ENCODE results near the gene MYO1D. TPM values are rescaled to one million over a fixed set of nuclear protein-coding genes. Genes with fewer than 3 reads are reported as not detected.
"Not testable (repeated sequence)": the region's sequence is repeated elsewhere in the genome, so short reads cannot be mapped to it uniquely, and the experiment has no call there.

MYO1D gene
- total RNA-seq, 1 experiment from 2014 or later: 1.3 TPM

- in situ Hi-C loops (cut with HindIII; ENCODE audit: low pct_unique_long_range_greater_than_20kb, low sequenced_read_pairs): no loop called here
- no peak for TF ChIP-seq TCF7L2 (IDR thresholded peaks at IDR 0.05; ENCODE audit: low read depth, low read length)
- TF ChIP-seq SIN3A (IDR thresholded peaks at IDR 0.05; ENCODE audit: borderline replicate concordance, insufficient read depth, low read depth, low read length): no peak
- no peaks in the 10 kb centered on the region; the same call in 1 of the 2 replicates for H3K9me3 ChIP-seq (ENCODE audit: control insufficient read depth, insufficient read depth, low read depth, low read length)
- CTCF ChIA-PET: no interaction called here
- H3K36me3 ChIP-seq (ENCODE audit: control insufficient read depth, insufficient read depth, low read length): no peaks in the 10 kb centered on the region
- no TSS peak for BruUV-seq (replicated peaks)
- 0 out of 2 replicates have a peak, but pooled peaks cover 2% of the 10 kb centered on the region for H3K27me3 ChIP-seq (ENCODE audit: control insufficient read depth, insufficient read depth, low read length)
- no peak overlapping the region for H3K4me3 ChIP-seq (ENCODE audit: low read depth in 2 of 2, low read length in 2 of 2)
- no peak for ATAC-seq
- H3K27ac ChIP-seq (ENCODE audit: low read length): no peak overlapping the region
- DNase-seq (ENCODE audit: low read depth, low spot score): no peak
- POLR2A ChIA-PET: no interaction called here
- intact Hi-C loops (cut with micrococcal nuclease; ENCODE audit: unreplicated experiment): no loop called here
- no peaks in the 10 kb centered on the region for H3K4me1 ChIP-seq (ENCODE audit: control insufficient read depth, insufficient read depth, low read length)
These were observed 154.2 kb downstream of the MYO1D start for GRCh38 chr17:32722733-32723132.

DNA sequence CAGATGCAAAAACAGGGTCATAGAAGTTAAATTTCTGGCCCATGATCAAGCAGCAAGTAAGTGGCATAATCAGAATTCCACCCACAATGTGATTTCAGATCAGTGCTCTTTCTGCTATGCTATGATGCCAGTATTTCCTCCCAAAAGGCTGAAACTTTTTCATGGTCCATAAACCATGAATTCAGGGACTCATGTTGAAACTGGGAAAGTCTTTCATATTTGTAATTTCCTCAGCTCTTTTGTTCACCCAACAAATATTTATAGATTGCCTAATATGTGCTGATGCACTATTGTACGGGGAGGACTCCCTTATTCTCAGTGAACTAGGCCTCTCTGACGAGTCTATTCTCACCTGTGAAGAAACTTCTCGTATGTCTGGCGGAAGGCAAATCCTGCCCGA lies 156.3 kb downstream of the MYO1D start:
- DNase-seq (ENCODE audit: low read depth, low spot score) (no peak), ATAC-seq (no peak)
- H3K4me3 ChIP-seq (ENCODE audit: low read depth in 2 of 2, low read length in 2 of 2): no peak overlapping the region
- no peaks in the 10 kb centered on the region for H3K4me1 ChIP-seq (ENCODE audit: control insufficient read depth, insufficient read depth, low read length)
- intact Hi-C loops (cut with micrococcal nuclease; ENCODE audit: unreplicated experiment) (no loop called here), in situ Hi-C loops (cut with HindIII; ENCODE audit: low pct_unique_long_range_greater_than_20kb, low sequenced_read_pairs) (no loop called here)
- ChIA-PET POLR2A (no interaction called here), CTCF (no interaction called here)
- H3K27me3 ChIP-seq (ENCODE audit: control insufficient read depth, insufficient read depth, low read length): 0 out of 2 replicates have a peak, but pooled peaks cover 2% of the 10 kb centered on the region
- H3K9me3 ChIP-seq (ENCODE audit: control insufficient read depth, insufficient read depth, low read depth, low read length): no peaks in the 10 kb centered on the region; the same call in 1 of the 2 replicates
- no peak for TF ChIP-seq REST (IDR thresholded peaks at IDR 0.05; ENCODE audit: insufficient read depth in 1 of 2, low read depth in 2 of 2, low read length in 1 of 2)
- TF ChIP-seq SIN3A (IDR thresholded peaks at IDR 0.05; ENCODE audit: borderline replicate concordance, insufficient read depth, low read depth, low read length): no peak
- TF ChIP-seq TCF7L2 (IDR thresholded peaks at IDR 0.05; ENCODE audit: low read depth, low read length): no peak
- TF ChIP-seq, protein P1, sequence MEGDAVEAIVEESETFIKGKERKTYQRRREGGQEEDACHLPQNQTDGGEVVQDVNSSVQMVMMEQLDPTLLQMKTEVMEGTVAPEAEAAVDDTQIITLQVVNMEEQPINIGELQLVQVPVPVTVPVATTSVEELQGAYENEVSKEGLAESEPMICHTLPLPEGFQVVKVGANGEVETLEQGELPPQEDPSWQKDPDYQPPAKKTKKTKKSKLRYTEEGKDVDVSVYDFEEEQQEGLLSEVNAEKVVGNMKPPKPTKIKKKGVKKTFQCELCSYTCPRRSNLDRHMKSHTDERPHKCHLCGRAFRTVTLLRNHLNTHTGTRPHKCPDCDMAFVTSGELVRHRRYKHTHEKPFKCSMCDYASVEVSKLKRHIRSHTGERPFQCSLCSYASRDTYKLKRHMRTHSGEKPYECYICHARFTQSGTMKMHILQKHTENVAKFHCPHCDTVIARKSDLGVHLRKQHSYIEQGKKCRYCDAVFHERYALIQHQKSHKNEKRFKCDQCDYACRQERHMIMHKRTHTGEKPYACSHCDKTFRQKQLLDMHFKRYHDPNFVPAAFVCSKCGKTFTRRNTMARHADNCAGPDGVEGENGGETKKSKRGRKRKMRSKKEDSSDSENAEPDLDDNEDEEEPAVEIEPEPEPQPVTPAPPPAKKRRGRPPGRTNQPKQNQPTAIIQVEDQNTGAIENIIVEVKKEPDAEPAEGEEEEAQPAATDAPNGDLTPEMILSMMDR (IDR thresholded peaks at IDR 0.05): no peak
- no peak for TF ChIP-seq POLR2AphosphoS5 (IDR thresholded peaks at IDR 0.05; ENCODE audit: low read depth, low read length)
- no peaks in the 10 kb centered on the region for H3K36me3 ChIP-seq (ENCODE audit: control insufficient read depth, insufficient read depth, low read length)
- no TSS peak for BruUV-seq (replicated peaks)
- no peak overlapping the region for H3K27ac ChIP-seq (ENCODE audit: low read length)

DNA sequence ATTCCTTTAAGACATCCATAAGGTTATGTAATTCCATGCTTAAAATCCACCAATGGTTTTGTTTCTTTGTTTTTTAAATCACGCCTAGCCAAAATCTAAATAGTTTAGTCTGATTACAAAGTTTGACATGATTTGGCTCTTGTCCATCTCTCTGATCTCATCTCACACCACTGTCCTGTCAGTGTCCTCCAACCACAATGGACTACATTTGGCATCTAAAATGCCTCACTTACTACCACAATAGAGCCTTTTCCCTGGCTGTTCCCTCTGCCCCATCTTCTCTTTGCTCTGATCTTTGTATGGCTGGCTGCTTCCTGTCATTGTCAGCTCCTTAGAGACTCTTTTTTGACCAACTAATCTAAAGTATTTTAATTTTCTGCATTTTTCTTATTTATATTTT lies 157.2 kb downstream of the MYO1D start:
- TF ChIP-seq POLR2AphosphoS5 (IDR thresholded peaks at IDR 0.05; ENCODE audit: low read depth, low read length) (no peak), TCF7L2 (IDR thresholded peaks at IDR 0.05; ENCODE audit: low read depth, low read length) (no peak), SIN3A (IDR thresholded peaks at IDR 0.05; ENCODE audit: borderline replicate concordance, insufficient read depth, low read depth, low read length) (no peak)
- no TSS peak for BruUV-seq (replicated peaks)
- Histone ChIP-seq H3K4me3 (ENCODE audit: low read depth in 2 of 2, low read length in 2 of 2) (no peak overlapping the region), H3K4me1 (ENCODE audit: control insufficient read depth, insufficient read depth, low read length) (no peaks in the 10 kb centered on the region), H3K36me3 (ENCODE audit: control insufficient read depth, insufficient read depth, low read length) (no peaks in the 10 kb centered on the region), H3K9me3 (ENCODE audit: control insufficient read depth, insufficient read depth, low read depth, low read length) (no peaks in the 10 kb centered on the region), H3K27ac (ENCODE audit: low read length) (no peak overlapping the region), H3K27me3 (ENCODE audit: control insufficient read depth, insufficient read depth, low read length) (0 out of 2 replicates have a peak, but pooled peaks cover 2% of the 10 kb centered on the region)
- CTCF ChIA-PET: no interaction called here
- POLR2A ChIA-PET: no interaction called here
- in situ Hi-C loops (cut with HindIII; ENCODE audit: low pct_unique_long_range_greater_than_20kb, low sequenced_read_pairs): no loop called here
- ATAC-seq: no peak
- no peak for DNase-seq (ENCODE audit: low read depth, low spot score)
- intact Hi-C loops (cut with micrococcal nuclease; ENCODE audit: unreplicated experiment): no loop called here

- H3K27me3 ChIP-seq (ENCODE audit: control insufficient read depth, insufficient read depth, low read length); DNase-seq (ENCODE audit: low read depth, low spot score); in situ Hi-C loops (cut with HindIII; ENCODE audit: low pct_unique_long_range_greater_than_20kb, low sequenced_read_pairs); intact Hi-C loops (cut with micrococcal nuclease; ENCODE audit: unreplicated experiment); H3K4me3 ChIP-seq (ENCODE audit: low read depth in 2 of 2, low read length in 2 of 2); H3K9me3 ChIP-seq (ENCODE audit: control insufficient read depth, insufficient read depth, low read depth, low read length); BruUV-seq (replicated peaks); H3K4me1 ChIP-seq (ENCODE audit: control insufficient read depth, insufficient read depth, low read length); H3K27ac ChIP-seq (ENCODE audit: low read length); H3K36me3 ChIP-seq (ENCODE audit: control insufficient read depth, insufficient read depth, low read length); CTCF ChIA-PET; ATAC-seq: not testable (repeated sequence)
- POLR2A ChIA-PET: interaction anchor here (0.6 to 0.7 kb wide), 2 partner anchors 31 to 73 kb away, joined by 4 to 5 read pairs; no protein-coding TSS in a partner anchor
These were observed 162.0 kb downstream of the MYO1D start for GRCh38 chr17:32714922-32715321.

- DNase-seq (ENCODE audit: low read depth, low spot score); BruUV-seq (replicated peaks); H3K27me3 ChIP-seq (ENCODE audit: control insufficient read depth, insufficient read depth, low read length); H3K4me1 ChIP-seq (ENCODE audit: control insufficient read depth, insufficient read depth, low read length); H3K4me3 ChIP-seq (ENCODE audit: low read depth in 2 of 2, low read length in 2 of 2); ATAC-seq; POLR2A ChIA-PET; H3K36me3 ChIP-seq (ENCODE audit: control insufficient read depth, insufficient read depth, low read length); intact Hi-C loops (cut with micrococcal nuclease; ENCODE audit: unreplicated experiment); CTCF ChIA-PET; H3K9me3 ChIP-seq (ENCODE audit: control insufficient read depth, insufficient read depth, low read depth, low read length); in situ Hi-C loops (cut with HindIII; ENCODE audit: low pct_unique_long_range_greater_than_20kb, low sequenced_read_pairs); H3K27ac ChIP-seq (ENCODE audit: low read length): not testable (repeated sequence)
These were observed 162.7 kb downstream of the MYO1D start for GRCh38 chr17:32714206-32714605.

Measured in Panc1 (cell line).